Measurements from ENCODE around the gene DIO1. TPM values are rescaled to one million over a fixed set of nuclear protein-coding genes. Genes with fewer than 3 reads are reported as not detected.

Gene DIO1
- total and polyA plus RNA-seq, 11 donors: not detected

- peaks cover 0 to 44% (median 28%) of the 10 kb centered on the region in 9 donors for H3K36me3 ChIP-seq
- no peak overlapping the region for H3K4me3 ChIP-seq
- peaks cover 0 to 21% (median 4%) of the 10 kb centered on the region in 12 donors for H3K9me3 ChIP-seq
- intact Hi-C loops (cut with DNase I): no loop called here
- TF ChIP-seq POLR2A (IDR thresholded peaks at IDR 0.05) (no peak), CTCF (IDR thresholded peaks at IDR 0.05) (no peak)
- no peaks in the 10 kb centered on the region for H3K4me1 ChIP-seq
- no peak for DNase-seq
- WGBS, 4 donors: 97 to 99% (median 98%) methylated on average over 2 of the region's 2 CpGs
- no peaks in the 10 kb centered on the region for H3K27me3 ChIP-seq
- H3K27ac ChIP-seq: no peak overlapping the region
- no peak for ATAC-seq
Observed at GRCh38 chr1:53931523-53931922, 37.5 kb downstream of the DIO1 start.

DNA sequence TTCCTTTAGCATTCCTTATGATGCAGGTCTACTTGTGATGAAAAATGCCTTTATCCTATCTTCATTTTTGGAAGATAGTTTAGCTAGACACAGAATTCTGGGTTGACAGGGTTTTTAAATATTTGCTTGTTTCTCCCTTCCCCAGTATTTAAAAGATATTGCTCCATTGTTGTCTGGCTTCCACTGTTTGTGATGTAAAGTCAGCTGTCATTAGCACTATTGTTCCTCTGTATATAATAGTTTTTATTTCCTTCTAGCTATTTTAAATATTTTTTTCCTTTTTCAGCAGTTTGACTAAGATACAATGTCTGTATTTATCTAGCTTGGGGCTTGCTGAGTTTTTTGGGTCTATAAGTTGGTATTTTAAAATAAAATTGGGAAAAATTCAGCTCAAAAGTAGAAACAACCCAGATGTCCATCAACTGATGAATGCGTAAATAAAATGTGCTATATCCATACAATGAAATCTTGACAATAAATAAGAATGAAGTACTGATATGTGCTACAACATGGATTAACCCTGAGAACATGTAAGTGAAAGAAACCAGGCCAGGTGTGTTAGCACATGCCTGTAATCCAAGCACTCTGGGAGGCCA is 40.3 kb downstream of the DIO1 start:
- no peak for DNase-seq
- peaks cover 0 to 35% (median 12%) of the 10 kb centered on the region in 9 donors for H3K36me3 ChIP-seq
- H3K9me3 ChIP-seq: peaks cover 0 to 21% (median 4%) of the 10 kb centered on the region in 12 donors
- no peaks in the 10 kb centered on the region for H3K27me3 ChIP-seq
- H3K27ac ChIP-seq: no peak overlapping the region
- WGBS, 4 donors: 96 to 100% (median 99%) methylated on average over 1 of the region's 1 CpG
- no peak for ATAC-seq
- no peaks in the 10 kb centered on the region for H3K4me1 ChIP-seq
- TF ChIP-seq CTCF (IDR thresholded peaks at IDR 0.05) (no peak), POLR2A (IDR thresholded peaks at IDR 0.05) (no peak)
- intact Hi-C loops (cut with DNase I): no loop called here
- no peak overlapping the region for H3K4me3 ChIP-seq

- Histone ChIP-seq H3K27me3 (no peaks in the 10 kb centered on the region), H3K36me3 (peaks cover 0 to 32% (median 5%) of the 10 kb centered on the region in 9 donors), H3K4me3 (no peak overlapping the region), H3K27ac (no peak overlapping the region), H3K9me3 (peaks cover 0 to 18% (median 4%) of the 10 kb centered on the region in 12 donors), H3K4me1 (peaks cover 0 to 5% (median 0%) of the 10 kb centered on the region in 12 donors)
- no peak for DNase-seq
- no peak for TF ChIP-seq POLR2A (IDR thresholded peaks at IDR 0.05)
- no peak for TF ChIP-seq CTCF (IDR thresholded peaks at IDR 0.05)
- no peak for ATAC-seq
- intact Hi-C loops (cut with DNase I): no loop called here
- WGBS, 4 donors: 92 to 100% (median 97%) methylated on average over 1 of the region's 1 CpG
Observed at GRCh38 chr1:53936430-53936829, 42.4 kb downstream of the DIO1 start.

GRCh38 chr1:53938136-53938830 is 44.3 kb downstream of the DIO1 start:
- WGBS, 4 donors: 95 to 97% (median 96%) methylated on average over 4 of the region's 4 CpGs
- intact Hi-C loops (cut with DNase I): no loop called here
- TF ChIP-seq CTCF (IDR thresholded peaks at IDR 0.05) (no peak), POLR2A (IDR thresholded peaks at IDR 0.05) (no peak)
- no peaks in the 10 kb centered on the region for H3K27me3 ChIP-seq
- no peak overlapping the region for H3K4me3 ChIP-seq
- H3K27ac ChIP-seq: no peak overlapping the region
- DNase-seq (no peak), ATAC-seq (no peak)
- H3K9me3 ChIP-seq: peaks cover 0 to 11% (median 3%) of the 10 kb centered on the region in 12 donors
- H3K36me3 ChIP-seq: peaks cover 0 to 32% (median 5%) of the 10 kb centered on the region in 9 donors
- H3K4me1 ChIP-seq: peaks cover 0 to 15% (median 0%) of the 10 kb centered on the region in 12 donors

Measured in heart left ventricle (tissue), 16 donors.